GM10266 (cell line): ENCODE results near the gene HOXC10.

Experiments used
- DNase-seq: peaks from one replicate; pipeline ENCODE4 v3.0.0; 2012; ENCODE audit errors: extremely low spot score
- CTCF ChIP-seq: IDR thresholded peaks from 2 replicates; pipeline ENCODE4 v1.5.1; 2012; ENCODE audit warnings: mild to moderate bottlenecking, low read depth; ENCODE audit not compliant: control insufficient read depth, insufficient read depth; ENCODE audit errors: missing control alignments

The HOXC10 gene

GRCh38 chr12:53944907-53945847 lies 39.8 kb upstream of the HOXC10 start:
- DNase-seq, result no peak
- TF ChIP-seq CTCF, result no peak

- TF ChIP-seq CTCF, result no peak
- no peak for DNase-seq
Observed at GRCh38 chr12:53947743-53948142, 37.2 kb upstream of the HOXC10 start.

GRCh38 chr12:53948650-53949593 lies 36.0 kb upstream of the HOXC10 start:
- DNase-seq, result no peak
- no peak for TF ChIP-seq CTCF

GRCh38 chr12:53949631-53950436 lies 35.1 kb upstream of the HOXC10 start:
- TF ChIP-seq CTCF, result no peak
- DNase-seq, result no peak

DNA sequence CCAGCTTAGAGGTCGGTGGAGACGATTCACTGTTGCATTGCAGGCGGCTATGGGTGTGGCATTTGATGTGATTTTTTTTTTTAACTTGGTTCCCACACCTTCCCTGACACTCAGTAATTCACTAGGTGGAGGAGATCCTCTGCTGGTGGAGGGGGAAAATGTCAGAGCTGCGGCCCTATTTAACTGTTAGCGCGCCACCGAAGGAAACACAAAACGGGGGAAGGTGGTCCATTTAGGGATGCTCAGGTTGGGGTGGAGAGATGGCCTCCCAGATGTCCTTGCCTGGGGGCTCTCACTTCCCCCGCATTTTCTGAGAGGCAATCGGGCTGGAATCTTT lies 34.5 kb upstream of the HOXC10 start:
- no peak for TF ChIP-seq CTCF
- no peak for DNase-seq

DNA sequence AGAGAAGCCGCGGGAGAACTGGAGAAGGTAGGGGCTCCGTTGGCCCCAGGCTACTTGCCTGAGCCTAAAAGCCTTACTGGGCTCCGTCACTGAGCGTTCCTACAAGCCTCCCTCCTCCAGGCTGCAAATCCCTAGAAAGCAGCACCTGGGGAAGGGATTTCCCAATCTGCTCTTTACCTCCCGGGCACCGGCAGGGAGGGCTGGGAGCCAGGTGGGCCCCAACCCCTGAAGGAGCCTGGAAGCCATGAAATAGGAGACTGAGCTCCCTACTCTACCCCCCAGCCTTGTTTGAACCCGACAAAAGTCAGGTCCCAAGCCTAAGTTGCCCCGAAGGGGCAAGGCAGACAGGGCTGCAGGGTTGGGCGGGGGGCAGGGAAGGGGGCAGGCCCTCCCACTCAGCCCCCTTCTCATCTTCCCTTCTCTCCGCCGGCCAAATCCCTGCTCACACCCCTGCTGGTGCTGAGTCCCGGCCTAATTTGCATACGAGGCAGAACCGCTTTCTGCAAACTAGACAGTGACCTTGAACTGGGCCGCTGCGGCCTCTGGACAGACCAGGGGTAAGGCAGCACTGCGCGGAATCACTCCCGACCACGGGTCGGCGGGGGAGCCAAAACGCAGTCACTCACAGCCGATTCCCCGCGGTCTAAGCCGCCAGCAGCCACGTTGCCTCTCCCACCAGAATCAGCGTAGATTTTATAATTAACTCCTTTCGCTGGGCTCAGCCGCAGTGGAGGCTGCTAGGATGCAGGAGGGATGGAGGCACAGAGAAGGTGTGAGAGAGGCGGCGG lies 34.0 kb upstream of the HOXC10 start:
- no peak for DNase-seq
- TF ChIP-seq CTCF, result no peak
